ENCODE measurements around the gene MCOLN1. TPM values are rescaled to one million over a fixed set of nuclear protein-coding genes. Genes with fewer than 3 reads are reported as not detected.

The MCOLN1 gene
- total RNA-seq, 1 experiment from 2014 or later, result 15.7 TPM

DNA sequence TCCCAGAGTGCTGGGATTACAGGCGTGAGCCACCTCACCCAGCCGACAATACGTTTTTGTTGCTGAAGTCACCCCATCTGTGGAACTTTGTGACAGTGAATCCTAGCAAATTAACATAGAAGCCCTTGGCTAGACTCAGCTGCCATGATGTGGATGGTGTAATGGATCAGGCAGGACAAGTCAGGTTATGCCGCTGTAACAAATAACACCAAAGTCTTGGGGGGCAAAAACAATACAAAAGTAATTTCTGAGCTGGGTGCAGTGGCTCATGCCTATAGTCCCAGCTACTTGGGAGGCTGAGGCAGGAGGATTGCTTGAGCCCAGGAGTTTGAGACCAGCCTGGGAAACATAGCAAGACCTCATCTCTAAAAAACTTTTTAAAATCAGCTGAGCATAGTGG lies 42.4 kb downstream of the MCOLN1 start:
- Histone ChIP-seq H2BK120ac (ENCODE audit: low read depth, low read length, poor library complexity, severe bottlenecking) (no peak overlapping the region), H4K8ac (replicated peaks; ENCODE audit: insufficient read length, low read depth, low read length) (no peak overlapping the region), H3K27ac (ENCODE audit: insufficient read length, low read depth, low read length) (no peak overlapping the region), H3T11ph (ENCODE audit: low read length) (no peak overlapping the region), H3K56ac (ENCODE audit: insufficient read length, low read depth, low read length) (no peak overlapping the region), H3K27me3 (ENCODE audit: insufficient read depth, low read length) (no peaks in the 10 kb centered on the region), H3K4ac (ENCODE audit: low read depth, low read length) (no peak overlapping the region), H2BK5ac (ENCODE audit: insufficient read length, low read length) (no peak overlapping the region), H3K79me2 (ENCODE audit: insufficient read depth, low read length) (no peaks in the 10 kb centered on the region), H4K91ac (ENCODE audit: insufficient read length, low read depth, low read length) (no peak overlapping the region), H3K23ac (ENCODE audit: insufficient read length, low read depth, low read length) (no peak overlapping the region), H2BK20ac (ENCODE audit: low read depth, low read length, poor library complexity, severe bottlenecking) (no peak overlapping the region), H3K14ac (ENCODE audit: insufficient read depth, low read length) (no peak overlapping the region), H2BK12ac (ENCODE audit: insufficient read length, low read depth, low read length) (no peak overlapping the region), H4K20me1 (ENCODE audit: control insufficient read depth, insufficient read depth, insufficient read length) (no peaks in the 10 kb centered on the region), H3K23me2 (ENCODE audit: insufficient read length, low read depth, low read length, poor library complexity, severe bottlenecking) (no peaks in the 10 kb centered on the region), H3K18ac (ENCODE audit: insufficient read length, low read depth, low read length) (no peak overlapping the region), H3K9me3 (ENCODE audit: control insufficient read depth, low read depth, low read length) (no peaks in the 10 kb centered on the region), H2BK15ac (ENCODE audit: low read depth, low read length) (no peak overlapping the region), H3K4me2 (ENCODE audit: insufficient read depth, insufficient read length, low read length) (no peak overlapping the region), H4K5ac (ENCODE audit: insufficient read length, low read depth, low read length) (no peak overlapping the region), H2AK5ac (ENCODE audit: insufficient read length, low read length) (no peak overlapping the region), H3K79me1 (ENCODE audit: insufficient read depth, low read depth, low read length, poor library complexity, severe bottlenecking) (no peaks in the 10 kb centered on the region), H3K4me1 (ENCODE audit: insufficient read depth, low read length) (no peaks in the 10 kb centered on the region), H3K9ac (ENCODE audit: extremely low read depth, insufficient read length, low read length) (no peak overlapping the region), H2AFZ (ENCODE audit: low read length) (no peak overlapping the region)
- Mint-ChIP-seq H3K4me1 (no peaks in the 10 kb centered on the region), H3K9me3 (no peaks in the 10 kb centered on the region; a peak in 1 of 5 replicates), H3K4me3 (no peak overlapping the region), H3K27me3 (ENCODE audit: low read depth) (peaks cover 1% of the 10 kb centered on the region), H3K36me3 (ENCODE audit: insufficient read depth in 1 of 3, low read depth in 3 of 3) (peaks cover 2 to 8% (median 3%) of the 10 kb centered on the region in 3 experiments; a peak in 4 of 7 replicates), H3K27ac (no peak overlapping the region)
- no CpG with 5 or more reads among the region's 4 CpGs for WGBS (ENCODE audit: extremely low coverage, insufficient read length, low lambda C conversion rate)
- TF ChIP-seq, protein P1, sequence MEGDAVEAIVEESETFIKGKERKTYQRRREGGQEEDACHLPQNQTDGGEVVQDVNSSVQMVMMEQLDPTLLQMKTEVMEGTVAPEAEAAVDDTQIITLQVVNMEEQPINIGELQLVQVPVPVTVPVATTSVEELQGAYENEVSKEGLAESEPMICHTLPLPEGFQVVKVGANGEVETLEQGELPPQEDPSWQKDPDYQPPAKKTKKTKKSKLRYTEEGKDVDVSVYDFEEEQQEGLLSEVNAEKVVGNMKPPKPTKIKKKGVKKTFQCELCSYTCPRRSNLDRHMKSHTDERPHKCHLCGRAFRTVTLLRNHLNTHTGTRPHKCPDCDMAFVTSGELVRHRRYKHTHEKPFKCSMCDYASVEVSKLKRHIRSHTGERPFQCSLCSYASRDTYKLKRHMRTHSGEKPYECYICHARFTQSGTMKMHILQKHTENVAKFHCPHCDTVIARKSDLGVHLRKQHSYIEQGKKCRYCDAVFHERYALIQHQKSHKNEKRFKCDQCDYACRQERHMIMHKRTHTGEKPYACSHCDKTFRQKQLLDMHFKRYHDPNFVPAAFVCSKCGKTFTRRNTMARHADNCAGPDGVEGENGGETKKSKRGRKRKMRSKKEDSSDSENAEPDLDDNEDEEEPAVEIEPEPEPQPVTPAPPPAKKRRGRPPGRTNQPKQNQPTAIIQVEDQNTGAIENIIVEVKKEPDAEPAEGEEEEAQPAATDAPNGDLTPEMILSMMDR (conservative IDR thresholded peaks at IDR 0.05), result no peak
- no peak for DNase-seq

Measured in H9 (cell line).